ENCODE measurements around the gene SLC25A43. TPM values are rescaled to one million over a fixed set of nuclear protein-coding genes. Genes with fewer than 3 reads are reported as not detected.

SLC25A43 gene
- total and polyA plus RNA-seq, 2 of the 4 experiments (the other 2 are of a cell fraction) = 12.3 to 12.5 TPM

DNA sequence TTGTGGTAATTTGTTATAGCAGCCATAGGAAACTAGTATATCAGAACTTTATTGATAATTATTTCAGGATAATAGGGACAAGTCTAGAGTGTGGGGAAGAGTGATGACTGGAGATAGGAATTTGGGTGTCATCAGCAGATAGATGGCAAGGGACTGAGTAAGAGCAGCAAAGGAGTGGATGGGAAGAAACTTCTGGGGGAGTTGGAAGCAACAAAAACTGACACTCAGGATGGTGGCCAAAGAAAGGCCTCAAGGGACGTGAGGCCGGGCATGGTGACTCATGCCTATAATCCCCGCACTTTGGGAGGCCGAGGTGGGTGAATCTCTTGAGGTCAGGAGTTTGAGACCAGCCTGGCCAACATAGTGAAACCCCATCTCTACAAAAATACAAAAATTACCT, 60.0 kb downstream of the SLC25A43 start:
- POLR2A ChIA-PET (ENCODE audit: unreplicated experiment) = no interaction called here
- DNase-seq = peak; percentile 17

More for the DNA sequence above, 60.0 kb downstream of the SLC25A43 start:
- no peak overlapping the region for H4K5ac ChIP-seq (ENCODE audit: low read depth, low read length)
- no peak overlapping the region for H2BK5ac ChIP-seq (ENCODE audit: low read depth, low read length, poor library complexity, severe bottlenecking)
- H4K91ac ChIP-seq (ENCODE audit: insufficient read depth, low read depth, low read length) = no peak overlapping the region
- no peak overlapping the region for H2AFZ ChIP-seq (replicated peaks; ENCODE audit: low read length, poor library complexity)
- in situ Hi-C loops (cut with MboI; ENCODE audit: low sequenced_read_pairs) = no loop called here
- no peak overlapping the region for H2AK9ac ChIP-seq (replicated peaks; ENCODE audit: low read depth, low read length, poor library complexity)
- no CpG with 5 or more reads among the region's 4 CpGs for WGBS, 2 experiments (ENCODE audit: extremely low coverage in 2 of 2, insufficient read length in 1 of 2)
- H3K4me1 ChIP-seq (ENCODE audit: control insufficient read depth, insufficient read depth, low read length) = no peaks in the 10 kb centered on the region
- no peak overlapping the region for H2BK20ac ChIP-seq (ENCODE audit: low read depth, low read length)
- no peak overlapping the region for H3K18ac ChIP-seq (ENCODE audit: low read depth, low read length)
- TF ChIP-seq NFE2L2 (IDR thresholded peaks at IDR 0.05; ENCODE audit: low read depth, low read length) = no peak
- TF ChIP-seq FOS (IDR thresholded peaks at IDR 0.05; ENCODE audit: low read depth, low read length) = no peak
- TF ChIP-seq USF2 (IDR thresholded peaks at IDR 0.05; ENCODE audit: low read depth, low read length) = no peak
- no peak for TF ChIP-seq RAD21 (IDR thresholded peaks at IDR 0.05; ENCODE audit: low read length)
- no peak for TF ChIP-seq CTCF (conservative IDR thresholded peaks at IDR 0.05; ENCODE audit: low read depth, low read length)
- TF ChIP-seq POLR2A (IDR thresholded peaks at IDR 0.05; ENCODE audit: low read depth, low read length) = no peak
- no peak for TF ChIP-seq RCOR1 (IDR thresholded peaks at IDR 0.05; ENCODE audit: insufficient replicate concordance, low read length)
- TF ChIP-seq MAFK (IDR thresholded peaks at IDR 0.05; ENCODE audit: low read depth, low read length) = no peak
- no peak for TF ChIP-seq CHD1 (IDR thresholded peaks at IDR 0.05; ENCODE audit: low read depth, low read length)
- no peak for TF ChIP-seq RFX5 (IDR thresholded peaks at IDR 0.05; ENCODE audit: low read depth, low read length)
- no peak for TF ChIP-seq BHLHE40 (IDR thresholded peaks at IDR 0.05; ENCODE audit: low read depth, low read length)
- no peak for TF ChIP-seq MAZ (IDR thresholded peaks at IDR 0.05; ENCODE audit: borderline replicate concordance, low read depth, low read length)
- no peaks in the 10 kb centered on the region for H4K20me1 ChIP-seq (ENCODE audit: insufficient read depth, low read length)
- no peaks in the 10 kb centered on the region for H3K36me3 ChIP-seq (ENCODE audit: control insufficient read depth, insufficient read depth, low read length)
- H3K4ac ChIP-seq (ENCODE audit: low read depth, low read length) = no peak overlapping the region
- H3K23ac ChIP-seq (ENCODE audit: low read depth, low read length) = no peak overlapping the region
- no peaks in the 10 kb centered on the region for H3K9me3 ChIP-seq (ENCODE audit: control insufficient read depth, insufficient read depth, low read length)
- dilution Hi-C loops (cut with HindIII; ENCODE audit: low sequenced_read_pairs, unreplicated experiment) = no loop called here
- H3K14ac ChIP-seq (replicated peaks; ENCODE audit: low read depth, low read length) = no peak overlapping the region
- H2AK5ac ChIP-seq (ENCODE audit: low read depth, low read length) = no peak overlapping the region
- H3K27ac ChIP-seq (ENCODE audit: insufficient read depth, low read length) = no peak overlapping the region
- H2BK15ac ChIP-seq (ENCODE audit: low read depth, low read length) = no peak overlapping the region
- H3K79me1 ChIP-seq (ENCODE audit: low read depth in 1 of 2, low read length in 2 of 2) = no peaks in the 10 kb centered on the region
- H3K9ac ChIP-seq (ENCODE audit: low read depth, low read length) = no peak overlapping the region
- no TSS peak for BruUV-seq (replicated peaks)
- peak; percentile 14; the same call in 1 of the 2 replicates for ATAC-seq (ENCODE audit: low read depth)
- no peak overlapping the region for H3K4me3 ChIP-seq (ENCODE audit: insufficient read depth, low read depth, low read length)
- H3K56ac ChIP-seq (ENCODE audit: extremely low read depth, insufficient read depth, low read length) = no peak overlapping the region
- H4K8ac ChIP-seq (ENCODE audit: low read depth in 2 of 2, low read length in 2 of 2) = no peak overlapping the region
- intact Hi-C loops (cut with micrococcal nuclease) = no loop called here
- no peaks in the 10 kb centered on the region for H3K27me3 ChIP-seq (ENCODE audit: control insufficient read depth, insufficient read depth, low read length)
- H2BK120ac ChIP-seq (ENCODE audit: low read depth, low read length) = no peak overlapping the region
- CTCF ChIA-PET = no interaction called here
- H3K4me2 ChIP-seq (ENCODE audit: low read depth, low read length) = no peak overlapping the region
- no peaks in the 10 kb centered on the region for H3K9me1 ChIP-seq (ENCODE audit: insufficient read depth, low read length)
